DOHH2 (cell line): ENCODE measurements around the gene LSMEM2.

Experiments
- EZH2phosphoT487 ChIP-seq: fragments of 200-600 bp; sonication (generic); IDR thresholded peaks from 2 replicates; pipeline ENCODE4 v1.6.1; 2017; ENCODE audit warnings: borderline replicate concordance, mild to moderate bottlenecking, antibody characterized with exemption, low read length, moderate library complexity, mixed read lengths
- TF ChIP-seq, protein P1 (sequence below): fragments of 200-600 bp; sonication (generic); IDR thresholded peaks from one replicate; pipeline ENCODE4 v1.5.1; 2014; ENCODE audit warnings: antibody characterized with exemption, mild to moderate bottlenecking, low read depth, low read length; ENCODE audit not compliant: poor library complexity, severe bottlenecking

DNA sequence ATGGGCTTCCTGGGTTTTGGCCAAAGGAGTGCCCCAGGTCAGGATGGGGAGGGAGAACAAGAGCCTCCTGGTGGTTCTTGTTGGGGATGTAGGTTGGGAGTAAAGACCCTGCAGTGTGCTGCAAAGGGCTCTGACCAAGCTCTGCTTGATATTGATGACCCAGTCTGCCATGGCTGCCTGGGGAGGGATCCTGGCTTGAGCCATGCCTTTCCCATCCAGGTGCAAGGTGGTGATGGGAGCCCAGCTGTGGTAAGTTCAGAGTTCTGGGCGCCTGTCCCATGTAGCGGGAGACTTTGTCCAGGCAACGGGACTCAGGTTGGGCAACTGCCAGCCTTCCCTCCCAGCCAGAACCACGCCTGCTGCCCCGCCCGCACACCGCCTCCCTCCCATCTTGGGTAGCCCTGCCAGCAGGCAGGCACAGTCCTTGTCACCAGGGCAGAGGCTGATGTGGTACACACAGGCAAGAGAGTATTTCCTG, 40.3 kb upstream of the LSMEM2 start:
- TF ChIP-seq, protein P1, sequence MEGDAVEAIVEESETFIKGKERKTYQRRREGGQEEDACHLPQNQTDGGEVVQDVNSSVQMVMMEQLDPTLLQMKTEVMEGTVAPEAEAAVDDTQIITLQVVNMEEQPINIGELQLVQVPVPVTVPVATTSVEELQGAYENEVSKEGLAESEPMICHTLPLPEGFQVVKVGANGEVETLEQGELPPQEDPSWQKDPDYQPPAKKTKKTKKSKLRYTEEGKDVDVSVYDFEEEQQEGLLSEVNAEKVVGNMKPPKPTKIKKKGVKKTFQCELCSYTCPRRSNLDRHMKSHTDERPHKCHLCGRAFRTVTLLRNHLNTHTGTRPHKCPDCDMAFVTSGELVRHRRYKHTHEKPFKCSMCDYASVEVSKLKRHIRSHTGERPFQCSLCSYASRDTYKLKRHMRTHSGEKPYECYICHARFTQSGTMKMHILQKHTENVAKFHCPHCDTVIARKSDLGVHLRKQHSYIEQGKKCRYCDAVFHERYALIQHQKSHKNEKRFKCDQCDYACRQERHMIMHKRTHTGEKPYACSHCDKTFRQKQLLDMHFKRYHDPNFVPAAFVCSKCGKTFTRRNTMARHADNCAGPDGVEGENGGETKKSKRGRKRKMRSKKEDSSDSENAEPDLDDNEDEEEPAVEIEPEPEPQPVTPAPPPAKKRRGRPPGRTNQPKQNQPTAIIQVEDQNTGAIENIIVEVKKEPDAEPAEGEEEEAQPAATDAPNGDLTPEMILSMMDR: no peak
- no peak for TF ChIP-seq EZH2phosphoT487
